GM21619 (cell line): Measurements from ENCODE around the gene TES.
A peak's percentile ranks its signal among the peaks of the same experiment; 100 is the strongest.
"Not testable (repeated sequence)": the region's sequence is repeated elsewhere in the genome, so short reads cannot be mapped to it uniquely, and the experiment has no call there.

ENCODE experiments used
- ATAC-seq: cut with Tn5 transposase; IDR thresholded peaks from one replicate; pipeline ENCODE4 v1.9.1; 2021; ENCODE audit not compliant: unreplicated experiment

Gene TES

GRCh38 chr7:116241291-116241690 is 31.0 kb downstream of the TES start:
- ATAC-seq: no peak

GRCh38 chr7:116242178-116242577 is 31.8 kb downstream of the TES start:
- ATAC-seq: no peak

GRCh38 chr7:116242759-116243158 is 32.4 kb downstream of the TES start:
- no peak for ATAC-seq

- not testable (repeated sequence) for ATAC-seq
Observed at GRCh38 chr7:116244803-116245202, 34.5 kb downstream of the TES start.

GRCh38 chr7:116246357-116246756 is 36.0 kb downstream of the TES start:
- no peak for ATAC-seq

- ATAC-seq: no peak
Observed at GRCh38 chr7:116249969-116250553, 39.7 kb downstream of the TES start.

GRCh38 chr7:116251675-116252074 is 41.3 kb downstream of the TES start:
- no peak for ATAC-seq

GRCh38 chr7:116252249-116252648 is 41.9 kb downstream of the TES start:
- ATAC-seq: no peak

GRCh38 chr7:116257156-116257555 is 46.8 kb downstream of the TES start:
- ATAC-seq: no peak

GRCh38 chr7:116258734-116259133 is 48.4 kb downstream of the TES start:
- ATAC-seq: peak; percentile 51

- no peak for ATAC-seq
Observed at GRCh38 chr7:116259156-116259870, 49.0 kb downstream of the TES start.

GRCh38 chr7:116259871-116260440 is 49.6 kb downstream of the TES start:
- no peak for ATAC-seq

- ATAC-seq: no peak
Observed at GRCh38 chr7:116261904-116262303, 51.6 kb downstream of the TES start.

- no peak for ATAC-seq
Observed at GRCh38 chr7:116265881-116266280, 55.5 kb downstream of the TES start.

- ATAC-seq: no peak
Observed at GRCh38 chr7:116269466-116269865, 59.1 kb downstream of the TES start.

- ATAC-seq: no peak
Observed at GRCh38 chr7:116271161-116271913, 61.0 kb downstream of the TES start.

- ATAC-seq: no peak
Observed at GRCh38 chr7:116271963-116272886, 61.9 kb downstream of the TES start.

- ATAC-seq: no peak
Observed at GRCh38 chr7:116273283-116273917, 63.1 kb downstream of the TES start.

GRCh38 chr7:116273918-116274301 is 63.6 kb downstream of the TES start:
- no peak for ATAC-seq

- ATAC-seq: no peak
Observed at GRCh38 chr7:116277070-116277469, 66.7 kb downstream of the TES start.
